Stimulated activated naive CD8-positive, alpha-beta T cell treated with anti-CD3 and anti-CD28 coated beads, Interleukin-15, Interleukin-2, amounts not matched to agents 100 U/mL and 50 U/mL, for 24 hours (primary cell): ENCODE results near the gene MEAK7.
"Not testable (repeated sequence)": the region's sequence is repeated elsewhere in the genome, so short reads cannot be mapped to it uniquely, and the experiment has no call there.

Source experiments
- ATAC-seq: fragments of 150-1000 bp; cut with Tn5 transposase; one replicate; pipeline ENCODE4 v1.10.0; 2021
- DNase-seq: peaks from one replicate; pipeline ENCODE4 v3.0.0; 2021

MEAK7 gene

DNA sequence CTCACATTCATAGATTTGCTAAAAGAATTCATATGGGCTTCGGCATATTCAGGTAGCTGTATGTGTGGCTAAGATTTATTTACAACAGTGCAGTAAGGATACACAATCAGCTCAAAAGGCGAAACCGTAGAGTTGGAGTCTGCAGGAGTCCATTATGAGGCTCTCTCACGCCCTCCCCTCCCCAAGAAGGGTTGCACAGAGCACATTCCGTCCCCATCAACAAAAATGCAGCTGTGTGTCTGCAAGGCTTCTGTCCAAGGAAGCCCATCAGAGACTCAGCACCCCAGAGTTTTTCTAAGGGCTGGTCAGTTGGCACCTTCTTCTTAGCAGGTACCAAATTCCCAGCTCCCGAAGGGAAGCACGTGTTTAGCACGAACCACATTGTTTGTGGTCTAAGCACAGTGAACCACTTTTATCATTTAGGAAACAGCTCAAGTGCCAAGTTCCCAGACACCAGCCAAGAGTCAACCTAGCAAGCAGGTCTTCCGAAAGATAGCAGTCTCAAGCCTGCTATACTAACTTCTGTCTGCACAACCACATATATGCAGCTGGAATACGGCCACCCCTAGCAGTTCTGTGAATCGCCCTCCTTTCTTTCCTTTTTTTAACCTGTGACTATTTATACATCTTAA lies 28.5 kb upstream of the MEAK7 start:
- ATAC-seq, result no peak
- DNase-seq, result no peak

DNA sequence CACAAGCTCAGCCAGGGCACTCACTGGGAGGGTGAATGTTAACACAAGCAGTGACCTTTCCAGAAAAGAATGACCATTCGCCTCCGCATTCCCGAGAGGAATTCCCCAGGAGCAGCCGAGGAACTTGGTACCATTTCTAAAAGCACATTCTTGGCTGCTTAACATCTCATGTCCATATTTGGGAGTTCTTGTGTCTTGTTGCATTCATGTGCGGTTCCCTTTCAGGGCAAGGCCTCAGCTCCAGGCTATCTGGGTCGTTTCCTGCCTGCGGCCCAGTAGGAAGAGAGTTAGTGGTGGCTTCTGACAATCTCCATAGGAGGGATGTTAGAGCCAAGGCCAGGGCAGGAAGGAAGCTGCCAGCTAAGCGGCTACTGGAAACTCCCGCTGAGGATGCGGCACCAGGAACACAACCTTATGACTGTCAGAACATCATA lies 27.8 kb upstream of the MEAK7 start:
- DNase-seq, result no peak
- ATAC-seq, result no peak

DNA sequence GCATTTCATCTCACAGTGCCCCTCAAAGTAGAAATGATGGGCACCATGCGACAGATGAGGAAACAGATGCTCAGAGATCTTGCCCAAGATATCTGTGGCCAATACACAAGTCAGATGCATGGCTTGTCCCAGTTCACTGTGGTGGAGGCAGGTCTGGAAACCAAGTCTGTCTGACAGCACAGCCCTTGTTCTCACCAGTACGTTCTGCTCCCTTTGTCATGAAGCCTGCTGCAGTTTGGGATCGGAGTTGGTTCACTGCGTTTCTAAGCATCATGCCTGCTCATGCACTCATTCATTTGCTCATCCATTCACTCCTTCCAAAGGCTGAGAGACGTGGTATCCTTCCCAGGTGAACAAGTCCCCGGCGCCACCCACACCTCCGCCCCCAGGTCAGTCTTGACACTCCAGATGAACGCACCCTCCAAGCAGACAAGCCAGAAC lies 27.2 kb upstream of the MEAK7 start:
- DNase-seq, result no peak
- no peak for ATAC-seq

- no peak for ATAC-seq
- no peak for DNase-seq
Observed at GRCh38 chr16:84530590-84530989, 26.1 kb upstream of the MEAK7 start.

- no peak for ATAC-seq
- DNase-seq, result no peak
Observed at GRCh38 chr16:84529607-84530006, 25.1 kb upstream of the MEAK7 start.

- ATAC-seq (peak; percentile 30), DNase-seq (no peak)
Observed at GRCh38 chr16:84528322-84528721, 23.9 kb upstream of the MEAK7 start.

DNA sequence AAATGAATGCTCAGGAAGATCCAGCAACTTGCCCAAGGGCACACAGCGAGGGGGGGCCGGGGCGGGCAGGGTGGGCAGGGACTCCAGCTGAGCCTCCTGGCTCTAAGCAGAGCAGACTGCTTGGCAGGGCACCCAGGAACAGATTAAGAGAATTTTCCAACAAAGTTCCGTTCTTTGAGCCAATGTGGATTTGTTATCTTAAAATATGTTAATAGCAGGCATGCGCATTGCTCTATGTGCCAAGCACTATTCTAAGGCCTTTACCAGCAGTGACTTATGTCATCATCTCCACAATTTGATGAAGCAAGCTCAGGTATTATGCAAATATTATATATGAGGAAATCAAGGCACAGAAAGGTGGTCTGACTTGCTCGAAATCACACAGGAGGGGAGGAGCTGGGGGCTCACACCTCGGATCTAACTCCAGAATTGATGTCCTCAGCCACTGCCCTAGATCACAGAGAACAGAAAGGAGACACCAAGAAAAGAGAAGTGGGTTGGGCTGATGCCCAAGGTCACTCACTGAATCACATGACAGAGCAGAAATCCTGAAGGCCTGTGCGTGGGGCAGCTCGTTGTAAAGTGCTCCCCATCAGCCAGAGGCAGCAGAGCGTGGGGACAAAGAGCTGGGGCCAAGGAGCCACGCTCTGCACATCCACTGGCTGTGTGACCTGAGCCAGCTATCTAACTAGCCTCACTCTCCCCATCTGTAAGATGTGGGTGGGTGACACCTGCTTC lies 23.2 kb upstream of the MEAK7 start:
- ATAC-seq (no peak), DNase-seq (no peak)

- DNase-seq (no peak), ATAC-seq (no peak)
Observed at GRCh38 chr16:84526794-84527531, 22.5 kb upstream of the MEAK7 start.

DNA sequence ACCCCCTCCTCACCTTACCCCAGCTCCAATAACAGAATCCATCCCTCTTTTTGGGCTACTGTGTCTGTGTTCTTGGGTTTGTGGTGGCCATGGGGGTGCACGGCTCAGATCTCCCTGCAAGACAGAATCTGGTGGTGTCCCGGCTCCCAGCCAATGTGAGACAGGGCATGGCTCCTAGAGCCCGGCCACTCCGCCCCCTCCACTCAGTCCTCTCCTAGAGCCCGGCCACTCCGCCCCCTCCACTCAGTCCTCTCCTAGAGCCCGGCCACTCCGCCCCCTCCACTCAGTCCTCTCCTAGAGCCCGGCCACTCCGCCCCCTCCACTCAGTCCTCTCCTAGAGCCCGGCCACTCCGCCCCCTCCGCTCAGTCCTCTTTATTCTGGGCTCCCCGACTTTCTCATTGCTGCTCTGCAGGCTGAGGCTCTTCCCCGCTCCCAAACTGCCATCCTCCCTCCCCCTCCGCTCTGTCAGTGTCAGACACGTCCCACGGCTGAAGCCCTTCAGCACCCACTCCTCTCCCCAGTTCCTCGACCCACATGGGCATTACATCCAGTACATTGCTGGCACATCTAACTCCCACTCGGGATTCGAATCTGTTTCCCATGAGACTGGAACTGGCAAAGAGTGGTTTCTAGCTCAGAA lies 20.6 kb upstream of the MEAK7 start:
- DNase-seq, ATAC-seq: not testable (repeated sequence)

DNA sequence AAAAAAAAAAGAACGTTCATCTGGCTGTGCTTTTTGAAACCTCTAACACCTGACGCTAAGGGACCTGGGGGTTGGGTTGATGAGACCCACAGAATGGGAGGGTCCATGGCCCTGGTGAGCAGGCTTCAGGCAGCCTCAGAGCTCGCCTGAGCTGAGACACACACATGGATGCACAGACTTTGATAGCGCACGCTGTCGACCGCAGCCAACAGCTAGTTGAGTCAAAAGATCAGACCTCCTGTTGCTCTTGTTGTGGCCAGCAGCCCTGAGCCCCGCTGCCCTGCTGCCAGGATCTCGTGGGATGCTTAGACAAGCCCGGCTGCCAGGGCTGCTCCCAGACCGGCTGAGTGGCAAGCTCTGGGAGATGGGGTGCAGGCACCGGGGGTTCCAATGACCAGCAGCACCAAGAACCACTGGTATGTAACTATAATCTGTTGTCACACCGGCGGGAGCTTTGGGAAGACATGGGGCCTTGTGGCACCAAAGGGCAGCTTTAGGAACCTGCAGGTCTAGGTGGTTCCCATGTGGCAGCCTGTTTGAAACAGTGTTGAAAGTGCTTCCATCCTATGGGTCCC lies 20.0 kb upstream of the MEAK7 start:
- DNase-seq, result no peak

DNA sequence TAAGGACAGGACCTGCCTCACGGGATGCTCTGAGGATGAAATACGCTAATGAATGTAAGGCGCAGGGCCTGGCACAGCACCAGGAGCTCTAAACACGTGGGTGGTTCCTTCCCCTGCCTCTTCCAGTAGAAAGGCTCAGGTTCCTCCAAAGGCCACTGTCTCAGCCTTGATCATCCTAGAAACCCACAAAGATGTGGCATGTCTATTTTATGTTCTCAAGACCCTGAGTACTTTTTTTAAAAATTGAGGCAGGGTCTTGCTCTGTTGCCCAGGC lies 17.0 kb upstream of the MEAK7 start:
- ATAC-seq (no peak), DNase-seq (no peak)

More for the DNA sequence above, 20.0 kb upstream of the MEAK7 start:
- no peak for ATAC-seq

DNA sequence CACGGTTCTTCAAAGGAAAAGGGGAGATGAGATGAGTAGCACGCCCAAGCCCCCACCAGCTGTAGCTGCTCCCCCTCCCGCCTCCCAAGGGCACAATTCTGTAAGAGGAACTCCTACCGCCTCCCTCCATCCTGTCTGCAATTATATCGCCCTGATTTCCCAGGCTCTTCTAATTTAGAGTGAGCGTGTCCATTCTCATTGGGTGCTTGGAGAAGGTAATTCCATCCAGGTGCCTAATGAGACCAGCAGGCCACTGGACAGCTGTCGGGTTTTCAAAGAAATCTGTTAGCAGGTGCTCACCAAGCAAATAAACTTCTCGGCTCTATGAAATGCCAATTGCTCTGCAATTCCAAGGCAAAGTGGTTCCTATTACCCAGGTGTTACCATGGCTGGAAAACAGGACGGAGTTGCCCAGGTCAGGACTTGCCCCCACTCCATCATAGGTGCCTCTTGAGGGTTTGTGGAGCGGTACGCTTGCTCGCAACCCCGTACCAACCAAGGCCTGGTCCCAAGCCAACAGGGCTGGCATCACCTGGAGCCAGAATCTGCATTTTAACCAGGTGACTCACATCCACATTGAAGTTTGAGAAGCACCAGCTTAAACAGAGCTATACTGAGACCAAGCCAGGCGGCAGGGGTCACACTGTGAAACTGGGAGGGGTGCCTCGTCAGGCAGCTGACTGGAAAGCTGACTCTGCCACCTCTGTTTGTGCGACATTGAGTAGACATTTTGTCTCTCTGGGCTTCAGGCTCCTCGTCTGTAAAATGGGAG lies 16.5 kb upstream of the MEAK7 start:
- ATAC-seq, result no peak
- no peak for DNase-seq

GRCh38 chr16:84519855-84520254 lies 15.4 kb upstream of the MEAK7 start:
- ATAC-seq (no peak), DNase-seq (peak; percentile 53)

- DNase-seq (peak; percentile 69), ATAC-seq (peak; percentile 47)
Observed at GRCh38 chr16:84518804-84519341, 14.4 kb upstream of the MEAK7 start.

GRCh38 chr16:84518220-84518619 lies 13.8 kb upstream of the MEAK7 start:
- not testable (repeated sequence) for DNase-seq, ATAC-seq

DNA sequence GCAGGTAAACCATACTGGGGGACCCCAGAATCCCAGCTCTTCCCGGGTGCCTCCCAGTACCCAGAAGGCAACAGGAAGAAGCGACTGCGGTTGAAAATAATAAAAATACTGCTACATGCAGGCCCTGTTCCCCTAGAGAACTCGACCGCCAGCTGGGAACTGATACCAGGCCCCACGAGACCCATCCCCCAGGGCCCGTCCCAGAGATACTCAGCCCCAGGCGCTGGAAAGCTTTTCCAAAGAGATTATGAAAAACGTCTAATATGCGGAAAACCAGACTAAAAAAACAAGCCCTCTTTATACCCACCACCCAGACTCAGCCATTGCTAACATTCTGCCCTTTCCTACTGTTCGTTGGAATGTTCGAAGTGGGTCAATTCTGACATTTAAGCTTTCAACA lies 12.9 kb upstream of the MEAK7 start:
- DNase-seq (no peak), ATAC-seq (no peak)

GRCh38 chr16:84514874-84515835 lies 10.7 kb upstream of the MEAK7 start:
- ATAC-seq (peak; percentile 89), DNase-seq (peak; percentile 83)

GRCh38 chr16:84514295-84514873 lies 9.9 kb upstream of the MEAK7 start:
- DNase-seq (peak; percentile 39), ATAC-seq (peak; percentile 0)

- DNase-seq, result no peak
- ATAC-seq, result no peak
Observed at GRCh38 chr16:84513666-84514065, 9.2 kb upstream of the MEAK7 start.

DNA sequence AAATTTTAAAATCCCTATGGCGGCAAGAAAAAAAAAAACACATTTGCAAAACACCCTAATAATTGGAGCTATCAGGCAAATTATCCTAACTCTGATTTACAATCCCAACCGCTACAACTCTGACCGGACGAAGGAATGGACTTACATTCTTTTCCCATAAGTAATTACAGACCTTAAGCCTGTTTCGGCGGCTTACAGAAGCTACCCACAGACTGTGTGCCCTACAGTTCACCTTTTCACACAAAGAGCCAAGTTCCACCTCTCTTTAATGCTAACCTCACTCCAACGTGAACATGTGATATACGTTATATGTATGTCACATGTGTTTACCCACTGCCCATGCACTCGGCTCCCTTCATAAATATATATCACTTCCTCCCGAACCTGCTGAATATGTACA lies 8.7 kb upstream of the MEAK7 start:
- no peak for DNase-seq

More for the DNA sequence above, 8.7 kb upstream of the MEAK7 start:
- ATAC-seq, result no peak
